SU-DHL-6 (cell line): ENCODE results near the gene ASTN1.

Experiments used
- EZH2phosphoT487 ChIP-seq: fragments of 200-600 bp; sonication (generic), shearing (Covaris generic); conservative IDR thresholded peaks from 2 replicates; pipeline ENCODE4 v1.6.1; 2018; ENCODE audit warnings: mild to moderate bottlenecking, antibody characterized with exemption, low read length, moderate library complexity, mixed read lengths
- TF ChIP-seq, protein P1 (sequence below): fragments of 200-600 bp; sonication (generic); IDR thresholded peaks from one replicate; pipeline ENCODE4 v1.5.1; 2017; ENCODE audit warnings: antibody characterized with exemption, mild to moderate bottlenecking, low read length, moderate library complexity; ENCODE audit not compliant: insufficient read depth, poor library complexity, severe bottlenecking

DNA sequence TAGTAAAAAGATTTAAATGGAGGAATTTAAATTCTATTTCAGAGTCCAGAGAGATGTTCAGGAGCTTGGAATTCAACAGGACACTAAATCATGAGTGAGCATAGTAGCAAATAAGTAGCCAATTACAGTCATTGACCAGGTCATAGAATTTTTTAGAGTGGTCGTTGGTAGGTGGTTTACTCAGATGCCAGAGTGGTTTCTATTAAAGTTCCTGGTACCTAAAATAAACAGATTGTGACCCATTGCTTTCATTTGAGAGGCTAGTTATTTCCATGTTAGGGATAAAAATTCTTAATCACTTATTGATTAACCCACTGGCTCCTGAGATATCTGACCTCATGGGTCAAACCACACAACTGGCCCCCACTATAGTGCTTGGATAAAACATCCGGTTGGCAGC lies 201.3 kb downstream of the ASTN1 start:
- TF ChIP-seq, protein P1, sequence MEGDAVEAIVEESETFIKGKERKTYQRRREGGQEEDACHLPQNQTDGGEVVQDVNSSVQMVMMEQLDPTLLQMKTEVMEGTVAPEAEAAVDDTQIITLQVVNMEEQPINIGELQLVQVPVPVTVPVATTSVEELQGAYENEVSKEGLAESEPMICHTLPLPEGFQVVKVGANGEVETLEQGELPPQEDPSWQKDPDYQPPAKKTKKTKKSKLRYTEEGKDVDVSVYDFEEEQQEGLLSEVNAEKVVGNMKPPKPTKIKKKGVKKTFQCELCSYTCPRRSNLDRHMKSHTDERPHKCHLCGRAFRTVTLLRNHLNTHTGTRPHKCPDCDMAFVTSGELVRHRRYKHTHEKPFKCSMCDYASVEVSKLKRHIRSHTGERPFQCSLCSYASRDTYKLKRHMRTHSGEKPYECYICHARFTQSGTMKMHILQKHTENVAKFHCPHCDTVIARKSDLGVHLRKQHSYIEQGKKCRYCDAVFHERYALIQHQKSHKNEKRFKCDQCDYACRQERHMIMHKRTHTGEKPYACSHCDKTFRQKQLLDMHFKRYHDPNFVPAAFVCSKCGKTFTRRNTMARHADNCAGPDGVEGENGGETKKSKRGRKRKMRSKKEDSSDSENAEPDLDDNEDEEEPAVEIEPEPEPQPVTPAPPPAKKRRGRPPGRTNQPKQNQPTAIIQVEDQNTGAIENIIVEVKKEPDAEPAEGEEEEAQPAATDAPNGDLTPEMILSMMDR, result no peak
- no peak for TF ChIP-seq EZH2phosphoT487
